Body of pancreas (tissue), 4 donors: ENCODE results near the gene EIF2S3B. TPM values are rescaled to one million over a fixed set of nuclear protein-coding genes. Genes with fewer than 3 reads are reported as not detected.
"Not testable (repeated sequence)": the region's sequence is repeated elsewhere in the genome, so short reads cannot be mapped to it uniquely, and the experiment has no call there.

Experiments used
- ATAC-seq: fragments of 150-250 bp; one replicate; pipeline ENCODE4 v1.9.1; 2016
- DNase-seq, 4 donors: peaks; one replicate each; pipeline ENCODE4 v3.0.0-alpha.2; 2019
- H3K27ac ChIP-seq, 4 donors: fragments of 200-600 bp; sonication (generic); 1 replicate in 3 of 4; 2 replicates in 1 of 4; pipeline versions ENCODE4 v1.5.1 to v1.6.1; 2016 to 2019; ENCODE audit warnings: mild to moderate bottlenecking in 1 of 4, mixed read lengths in 1 of 4, moderate library complexity in 1 of 4
- H3K27me3 ChIP-seq, 2 donors: fragments of 200-600 bp; sonication (generic); one replicate each; pipeline ENCODE4 v1.6.0; 2016; ENCODE audit warnings: mild to moderate bottlenecking in 1 of 2
- H3K36me3 ChIP-seq, 2 donors: fragments of 200-600 bp; sonication (generic); replicated peaks in 1 of 2; 2 replicates each; pipeline ENCODE4 v1.5.1; 2016; ENCODE audit warnings: low read depth in 2 of 2; ENCODE audit not compliant: insufficient read depth in 1 of 2
- H3K4me1 ChIP-seq: fragments of 200-600 bp; sonication (generic); one replicate; pipeline ENCODE4 v1.6.0; 2016
- H3K4me3 ChIP-seq, 2 donors: fragments of 200-600 bp; sonication (generic); 1 replicate in 1 of 2; 2 replicates in 1 of 2; pipeline ENCODE4 v1.5.1; 2016 to 2019
- H3K9me3 ChIP-seq, 3 donors: fragments of 200-600 bp; sonication (generic); 1 replicate in 2 of 3; 2 replicates in 1 of 3; pipeline ENCODE4 v1.5.1; 2016
- POLR2A ChIP-seq, 3 donors: fragments of 450-650 bp; IDR thresholded peaks; one replicate each; pipeline ENCODE4 v1.6.1; 2016; ENCODE audit warnings: antibody characterized with exemption in 3 of 3, mild to moderate bottlenecking in 2 of 3
- WGBS, 2 donors: methylation state at CpG; one replicate each; pipeline ENCODE4 v1.1.5; 2017; 5-methylcytosine and 5-hydroxymethylcytosine counted together
- intact Hi-C: fragments of 100-400 bp; cut with DNase I; formaldehyde crosslinking; loops from one replicate; pipeline ENCODE4 v1.15.1; 2023
- total RNA-seq, 2 donors: library from RNA; depleted of rRNA; stranded (reverse); fragments of >200 nt; gene quantifications; one replicate each; pipeline ENCODE4 v1.1.0, GENCODE V29; 2016
- TF ChIP-seq, protein P1 (sequence below), 7 experiments: fragments of 450-650 bp in 4 of 7; fragments of 200-600 bp in 3 of 7; sonication (generic) in 3 of 7; IDR thresholded peaks; one replicate each; pipeline ENCODE4 v1.5.1; 2016 to 2019; ENCODE audit warnings: antibody characterized with exemption in 7 of 7

Gene EIF2S3B
- total RNA-seq, result under 1 TPM in 1 of 2 donors, not detected in 1; 0.26 TPM

DNA sequence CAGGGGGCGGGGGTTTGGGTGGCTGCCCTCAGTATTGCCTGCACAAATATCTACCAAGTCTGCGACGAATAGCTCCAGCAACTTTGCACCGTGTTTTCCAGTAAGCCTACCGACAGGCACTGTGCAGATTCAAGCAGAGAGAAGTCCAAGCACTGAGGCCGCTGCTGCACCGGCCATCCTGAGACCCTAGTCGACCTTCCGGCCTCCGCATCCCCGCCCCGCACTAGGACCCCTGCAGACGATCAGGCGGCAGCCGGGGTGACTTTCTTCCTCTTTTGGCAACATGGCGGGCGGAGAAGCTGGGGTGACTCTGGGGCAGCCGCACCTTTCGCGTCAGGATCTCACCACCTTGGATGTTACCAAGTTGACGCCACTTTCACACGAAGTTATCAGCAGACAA, at the start of gene EIF2S3B:
TSS of gene EIF2S3B (plus strand) at position 271 of the 400 bp plus-strand sequence. CDS start at position 284, 13 bp downstream.
- Histone ChIP-seq H3K9me3 (no peaks in the 10 kb centered on the region), H3K27me3 (no peaks in the 10 kb centered on the region), H3K4me3 (no peak within 1 kb of the TSS), H3K27ac (no peak within 1 kb of the TSS), H3K4me1 (no peaks in the 10 kb centered on the region), H3K36me3 (no peaks in the 10 kb centered on the region)
- TF ChIP-seq, protein P1, sequence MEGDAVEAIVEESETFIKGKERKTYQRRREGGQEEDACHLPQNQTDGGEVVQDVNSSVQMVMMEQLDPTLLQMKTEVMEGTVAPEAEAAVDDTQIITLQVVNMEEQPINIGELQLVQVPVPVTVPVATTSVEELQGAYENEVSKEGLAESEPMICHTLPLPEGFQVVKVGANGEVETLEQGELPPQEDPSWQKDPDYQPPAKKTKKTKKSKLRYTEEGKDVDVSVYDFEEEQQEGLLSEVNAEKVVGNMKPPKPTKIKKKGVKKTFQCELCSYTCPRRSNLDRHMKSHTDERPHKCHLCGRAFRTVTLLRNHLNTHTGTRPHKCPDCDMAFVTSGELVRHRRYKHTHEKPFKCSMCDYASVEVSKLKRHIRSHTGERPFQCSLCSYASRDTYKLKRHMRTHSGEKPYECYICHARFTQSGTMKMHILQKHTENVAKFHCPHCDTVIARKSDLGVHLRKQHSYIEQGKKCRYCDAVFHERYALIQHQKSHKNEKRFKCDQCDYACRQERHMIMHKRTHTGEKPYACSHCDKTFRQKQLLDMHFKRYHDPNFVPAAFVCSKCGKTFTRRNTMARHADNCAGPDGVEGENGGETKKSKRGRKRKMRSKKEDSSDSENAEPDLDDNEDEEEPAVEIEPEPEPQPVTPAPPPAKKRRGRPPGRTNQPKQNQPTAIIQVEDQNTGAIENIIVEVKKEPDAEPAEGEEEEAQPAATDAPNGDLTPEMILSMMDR (IDR thresholded peaks at IDR 0.05), result no peak
- no peak for TF ChIP-seq POLR2A (IDR thresholded peaks at IDR 0.05)
- intact Hi-C loops, result no loop called here
- ATAC-seq (no peak), DNase-seq (no peak)
- WGBS, 2 donors, result 84 to 88% methylated on average over 22 of the region's 22 CpGs

DNA sequence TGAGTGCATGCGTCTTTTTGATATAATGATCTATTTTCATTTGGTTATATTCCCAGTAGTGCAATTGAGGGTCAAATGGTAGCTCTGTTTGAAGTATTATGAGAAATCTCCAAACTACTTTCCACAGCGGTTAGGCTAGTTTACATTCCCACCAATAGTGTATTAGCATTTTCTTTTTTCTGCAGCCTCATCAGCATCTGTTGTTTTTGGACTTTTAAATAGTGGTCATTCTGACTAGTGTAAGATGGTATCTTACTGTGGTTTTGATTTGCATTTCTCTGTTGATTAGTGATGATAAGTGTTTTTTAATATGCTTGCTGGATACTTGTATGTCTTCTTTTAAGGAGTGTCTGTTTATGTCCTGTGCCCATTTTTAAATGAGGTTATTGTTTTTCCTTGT, 48.8 kb upstream of the EIF2S3B start:
- no peaks in the 10 kb centered on the region for H3K4me1 ChIP-seq
- H3K4me3 ChIP-seq, result no peak overlapping the region
- no peaks in the 10 kb centered on the region for H3K27me3 ChIP-seq
- no peaks in the 10 kb centered on the region for H3K36me3 ChIP-seq
- DNase-seq (no peak), ATAC-seq (no peak)
- TF ChIP-seq, protein P1 (IDR thresholded peaks at IDR 0.05), result no peak
- TF ChIP-seq POLR2A (IDR thresholded peaks at IDR 0.05), result no peak
- no peak overlapping the region for H3K27ac ChIP-seq
- WGBS, 2 donors, result 79 to 86% methylated on average over 2 of the region's 2 CpGs
- intact Hi-C loops, result no loop called here
- peaks cover 0 to 16% (median 0%) of the 10 kb centered on the region in 3 donors for H3K9me3 ChIP-seq

DNA sequence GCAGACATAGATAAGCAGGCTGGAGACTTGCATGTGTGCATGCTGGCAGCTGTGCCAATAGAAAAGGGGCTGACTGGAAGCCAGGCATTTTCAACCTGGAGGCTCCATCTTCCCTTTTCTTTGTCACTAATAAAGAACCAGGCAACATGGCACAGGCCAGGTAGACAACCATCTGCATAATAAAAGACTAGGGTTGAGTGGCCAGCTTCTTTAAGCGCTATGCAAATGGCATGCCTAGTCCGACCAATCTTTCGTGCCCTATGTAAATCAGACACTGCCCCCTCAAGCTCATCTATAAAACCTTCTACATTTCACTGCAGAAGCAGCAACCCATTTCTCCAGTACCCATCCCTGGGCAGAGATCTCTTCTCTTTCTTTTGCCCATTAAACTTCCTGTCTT, 47.9 kb upstream of the EIF2S3B start:
- Histone ChIP-seq H3K4me1 (no peaks in the 10 kb centered on the region), H3K27ac (no peak overlapping the region), H3K27me3 (no peaks in the 10 kb centered on the region), H3K9me3 (peaks cover 0 to 16% (median 0%) of the 10 kb centered on the region in 3 donors), H3K36me3 (no peaks in the 10 kb centered on the region), H3K4me3 (no peak overlapping the region)
- WGBS, 2 donors, result 81 to 89% methylated on average over 3 of the region's 3 CpGs
- no peak for ATAC-seq
- no peak for DNase-seq
- no peak for TF ChIP-seq POLR2A (IDR thresholded peaks at IDR 0.05)
- TF ChIP-seq, protein P1 (IDR thresholded peaks at IDR 0.05), result no peak
- intact Hi-C loops, result no loop called here

DNA sequence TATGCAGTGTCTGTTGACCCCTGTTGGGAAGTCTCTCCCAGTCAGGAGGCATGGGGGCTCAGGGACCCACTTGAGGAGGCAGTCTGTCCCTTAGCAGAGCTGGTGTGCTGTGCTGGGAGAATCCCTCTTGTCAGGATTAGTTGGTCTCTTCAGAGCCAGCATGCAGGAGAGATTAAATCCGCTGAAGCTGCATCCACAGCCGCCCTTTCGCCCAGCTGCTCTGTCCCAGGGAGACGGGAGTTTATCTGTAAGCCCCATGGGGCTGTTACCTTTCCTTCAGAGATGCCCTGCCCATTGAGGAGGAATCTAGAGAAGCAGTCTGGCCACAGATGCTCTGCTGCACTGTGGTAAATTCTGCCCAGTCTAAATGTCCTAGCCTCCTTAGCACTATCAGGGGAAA, 39.4 kb upstream of the EIF2S3B start:
- ATAC-seq (no peak), DNase-seq (no peak)
- no peaks in the 10 kb centered on the region for H3K36me3 ChIP-seq
- H3K9me3 ChIP-seq, result no peaks in the 10 kb centered on the region
- no peaks in the 10 kb centered on the region for H3K4me1 ChIP-seq
- 67% methylated on average over 4 of the region's 4 CpGs; no CpG with 5 or more reads in 1 of the 2 donors for WGBS, 2 donors
- no peak overlapping the region for H3K27ac ChIP-seq
- TF ChIP-seq, protein P1 (IDR thresholded peaks at IDR 0.05), result no peak
- no peak for TF ChIP-seq POLR2A (IDR thresholded peaks at IDR 0.05)
- no peaks in the 10 kb centered on the region for H3K27me3 ChIP-seq
- no peak overlapping the region for H3K4me3 ChIP-seq
- intact Hi-C loops, result no loop called here

DNA sequence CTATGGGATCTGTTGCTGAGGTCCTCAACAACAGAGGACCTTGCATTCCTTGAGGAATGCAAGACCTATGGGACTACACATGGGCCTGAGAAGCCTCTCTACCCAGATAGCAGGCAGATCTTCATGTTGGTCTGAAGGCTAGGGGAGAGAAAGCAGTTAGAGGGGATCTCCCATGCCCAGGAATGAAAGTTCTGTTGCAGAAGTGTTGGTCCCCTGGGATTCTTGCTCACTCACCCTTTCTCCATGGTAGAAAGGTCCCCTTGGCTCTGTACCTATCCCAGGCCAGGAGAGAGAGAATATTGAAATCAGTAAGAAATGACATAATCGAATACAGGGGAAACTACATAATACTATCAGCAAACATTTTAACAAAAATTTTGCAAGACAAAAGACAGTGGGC, 36.0 kb upstream of the EIF2S3B start:
- intact Hi-C loops, result no loop called here
- no peaks in the 10 kb centered on the region for H3K36me3 ChIP-seq
- H3K27me3 ChIP-seq, result no peaks in the 10 kb centered on the region
- H3K4me1 ChIP-seq, result no peaks in the 10 kb centered on the region
- no peak for TF ChIP-seq POLR2A (IDR thresholded peaks at IDR 0.05)
- TF ChIP-seq, protein P1 (IDR thresholded peaks at IDR 0.05), result no peak
- ATAC-seq, result no peak
- WGBS, 2 donors, result 53 to 84% methylated on average over 1 of the region's 1 CpG
- H3K27ac ChIP-seq, result no peak overlapping the region
- DNase-seq, result no peak
- H3K4me3 ChIP-seq, result no peak overlapping the region
- no peaks in the 10 kb centered on the region for H3K9me3 ChIP-seq

DNA sequence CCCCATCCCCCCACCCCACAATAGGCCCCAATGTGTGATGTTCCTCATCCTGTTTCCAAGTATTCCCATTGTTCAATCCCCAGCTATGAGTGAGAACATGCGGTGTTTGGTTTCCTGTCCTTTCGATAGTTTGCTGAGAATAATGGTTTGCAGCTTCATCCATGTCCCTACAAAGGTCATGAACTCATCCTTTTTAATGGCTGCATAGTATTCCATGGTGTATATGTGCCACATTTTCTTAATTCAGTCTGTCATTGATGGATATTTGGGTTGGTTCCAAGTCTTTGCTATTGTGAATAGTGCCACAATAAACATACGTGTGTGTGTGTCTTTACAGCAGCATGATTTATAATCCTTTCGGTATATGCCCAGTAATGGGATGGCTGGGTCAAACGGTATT, 32.9 kb upstream of the EIF2S3B start:
- H3K27ac ChIP-seq, DNase-seq, H3K36me3 ChIP-seq, H3K27me3 ChIP-seq, H3K9me3 ChIP-seq, H3K4me1 ChIP-seq, ATAC-seq, intact Hi-C loops, H3K4me3 ChIP-seq: not testable (repeated sequence)
- WGBS, 2 donors, result 76 to 92% methylated on average over 5 of the region's 5 CpGs

DNA sequence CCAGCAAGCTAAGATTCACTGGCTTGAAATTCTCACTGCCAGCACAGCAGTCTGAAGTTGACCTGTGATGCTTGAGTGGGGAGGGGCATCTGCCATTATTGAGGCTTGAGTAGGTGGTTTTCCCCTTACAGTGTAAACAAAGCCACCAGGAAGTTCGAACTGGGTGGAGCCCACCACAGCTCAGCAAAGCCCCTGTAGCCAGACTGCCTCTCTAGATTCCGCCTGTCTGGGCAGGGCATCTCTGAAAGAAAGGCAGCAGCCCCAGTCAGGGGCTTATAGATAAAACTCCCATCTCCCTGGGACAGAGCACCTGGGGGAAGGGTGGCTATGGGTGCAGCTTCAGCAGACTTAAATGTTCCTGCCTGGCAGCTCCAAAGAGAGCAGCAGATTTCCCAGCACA, 23.8 kb upstream of the EIF2S3B start:
- H3K27me3 ChIP-seq, H3K4me3 ChIP-seq, DNase-seq, ATAC-seq, H3K36me3 ChIP-seq, intact Hi-C loops, H3K4me1 ChIP-seq, H3K27ac ChIP-seq, H3K9me3 ChIP-seq: not testable (repeated sequence)
- 50% methylated on average over 2 of the region's 2 CpGs; no CpG with 5 or more reads in 1 of the 2 donors for WGBS, 2 donors
